ENCODE results near the gene ABCB11.
"Not testable (repeated sequence)": the region's sequence is repeated elsewhere in the genome, so short reads cannot be mapped to it uniquely, and the experiment has no call there.

Gene ABCB11

DNA sequence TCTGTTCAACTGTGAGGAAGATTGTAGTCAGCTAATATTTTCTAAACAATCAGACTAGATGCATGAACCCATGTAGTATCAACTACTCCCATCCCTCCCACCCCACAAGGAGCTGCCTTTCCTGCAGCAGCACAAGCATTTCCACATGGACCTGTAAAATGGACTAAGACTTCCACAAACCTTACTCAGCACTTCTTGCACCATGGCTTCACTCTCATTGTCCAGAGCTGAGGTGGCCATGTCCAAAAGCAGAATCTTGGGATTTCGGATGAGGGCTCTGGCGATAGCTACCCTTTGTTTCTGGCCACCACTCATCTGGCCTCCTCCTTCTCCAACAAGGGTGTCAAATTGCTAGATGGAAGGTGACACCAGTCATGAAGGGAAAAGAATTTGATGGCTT is 61.3 kb downstream of the ABCB11 start:
- no peak for DNase-seq

DNA sequence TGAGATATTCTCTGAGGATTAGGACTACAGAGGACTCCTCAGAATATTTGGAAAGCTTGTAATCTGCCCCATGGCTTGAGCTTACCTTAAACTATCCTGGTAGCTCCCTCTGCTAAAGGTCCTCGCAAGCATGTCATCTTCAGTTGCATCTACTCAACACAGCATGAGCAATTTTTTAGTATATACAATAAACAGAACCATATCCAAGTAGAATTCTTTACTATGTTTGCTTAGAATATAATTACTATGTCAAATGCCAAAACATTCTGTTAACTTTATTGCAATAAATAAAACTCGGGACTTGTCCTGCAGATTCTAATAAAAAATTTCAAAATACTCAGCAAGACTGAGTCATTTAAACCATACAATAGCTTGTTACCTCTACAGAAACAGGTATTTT is 62.8 kb downstream of the ABCB11 start:
- no peak for DNase-seq

DNA sequence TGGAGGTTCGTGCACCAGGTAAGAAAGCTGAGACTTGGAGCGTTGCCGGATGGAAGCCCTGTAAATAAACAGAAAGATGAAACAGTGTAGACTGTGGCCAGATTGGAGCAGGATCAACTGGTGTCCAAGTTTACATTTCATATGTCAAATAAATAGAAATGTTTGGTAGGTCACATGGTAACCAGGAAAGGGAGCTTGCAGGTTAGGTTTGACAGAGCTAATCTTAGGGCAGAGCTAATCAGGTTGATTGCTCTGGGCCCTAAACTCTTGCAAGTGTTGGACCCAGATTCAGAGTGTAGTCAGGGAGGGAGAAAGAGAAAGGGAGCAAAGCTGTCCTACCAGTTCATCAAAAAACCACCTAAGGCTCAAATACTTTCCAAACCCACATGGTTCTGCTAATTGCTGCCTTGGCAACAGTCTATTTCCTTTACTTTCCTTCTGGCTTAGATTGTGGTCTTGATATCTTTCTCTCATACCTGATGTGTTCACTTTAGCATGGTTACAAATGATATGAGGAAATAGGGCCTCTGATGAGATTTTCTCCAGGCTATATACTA is 66.8 kb downstream of the ABCB11 start:
- no peak for DNase-seq

DNA sequence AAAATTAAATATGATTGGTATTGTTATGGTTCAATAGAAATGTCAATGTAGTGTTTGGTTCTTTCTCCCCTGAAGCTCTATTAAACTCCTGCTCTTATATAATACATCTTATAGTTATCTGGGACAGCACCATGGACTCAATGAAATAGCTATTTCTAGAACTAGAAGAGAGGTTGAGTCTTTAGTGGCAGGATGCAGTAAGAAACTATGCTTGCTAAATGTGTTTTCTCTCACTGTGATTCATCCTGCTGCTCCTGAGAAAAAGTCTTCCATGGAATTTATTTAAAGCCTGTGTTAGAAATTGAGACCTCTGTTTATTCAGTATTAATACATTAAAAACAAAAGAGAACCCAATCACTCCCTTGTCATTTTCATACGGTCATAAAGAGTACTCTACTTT is 68.5 kb downstream of the ABCB11 start:
- no peak for DNase-seq

DNA sequence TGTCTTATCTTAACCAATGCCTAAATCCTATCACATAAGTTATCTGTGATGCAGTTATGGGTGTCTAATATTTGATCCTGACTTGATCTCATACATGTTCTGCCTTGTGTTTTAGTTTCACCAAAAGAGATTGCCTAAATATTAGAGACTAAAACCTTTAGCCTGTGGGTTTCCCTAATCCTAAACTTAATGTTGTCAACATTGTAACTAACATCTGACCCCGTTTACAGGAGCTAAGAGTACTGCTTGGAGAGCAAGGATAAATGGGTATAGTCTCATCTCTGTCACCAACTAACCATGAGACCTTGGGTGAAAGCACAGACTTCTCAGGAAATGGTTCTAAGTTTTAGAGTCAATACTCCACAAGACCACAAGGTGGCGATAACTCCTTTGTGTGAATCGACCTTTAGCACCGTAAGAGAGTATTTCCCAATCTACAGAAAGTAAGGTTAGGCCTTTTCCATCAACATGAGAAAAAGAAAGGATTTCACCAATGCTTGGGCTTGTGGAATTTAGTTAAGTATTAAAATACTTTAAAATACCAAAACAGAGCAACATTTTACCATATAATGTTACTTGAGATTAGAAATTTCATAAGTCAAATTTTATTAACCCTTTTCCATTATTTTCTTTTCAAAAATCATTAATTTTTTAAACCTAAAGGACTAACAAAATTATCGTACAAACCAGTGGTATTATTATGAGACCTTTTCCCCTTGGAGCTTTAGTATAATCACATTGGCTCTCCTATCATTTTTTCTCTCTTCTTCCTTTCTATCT is 69.5 kb downstream of the ABCB11 start:
- peak; percentile 40 for DNase-seq

DNA sequence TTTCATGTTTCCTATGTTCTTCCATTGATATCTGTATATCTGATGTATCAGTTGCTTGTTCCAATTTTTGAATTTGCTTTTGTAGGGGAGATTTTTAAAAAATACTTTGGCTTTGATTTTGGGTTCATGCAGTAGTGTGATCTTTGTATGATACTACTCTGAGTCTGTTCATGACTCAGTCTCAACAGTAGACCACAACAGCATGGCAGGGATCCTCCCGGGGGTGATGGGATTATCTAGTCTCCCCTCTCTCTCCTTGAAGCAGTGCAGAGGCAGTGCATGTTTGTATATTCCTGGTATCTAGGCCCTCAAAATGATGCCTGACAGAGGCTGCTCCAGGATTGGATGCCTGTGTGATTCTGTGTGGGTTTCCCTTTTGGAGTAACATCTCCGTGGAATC is 74.7 kb downstream of the ABCB11 start:
- DNase-seq: no peak

DNA sequence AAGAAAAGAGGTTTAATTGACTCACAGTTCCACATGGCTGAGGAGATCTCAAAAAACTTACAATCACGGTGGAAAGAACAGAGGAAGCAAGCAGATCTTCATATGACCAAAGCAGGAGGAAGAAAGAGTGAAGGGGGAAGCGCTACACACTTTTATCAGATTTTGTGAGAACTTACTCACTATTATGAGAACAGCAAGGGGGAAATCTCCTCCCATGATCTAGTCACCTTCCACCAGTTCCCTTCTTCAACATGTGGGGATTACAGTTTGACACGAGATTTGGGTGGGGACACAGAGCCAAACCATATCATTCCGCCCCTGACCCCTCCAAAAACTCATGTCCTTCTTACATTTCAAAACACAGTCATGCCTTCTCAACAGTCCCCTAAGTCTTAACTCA is 75.8 kb downstream of the ABCB11 start:
- no peak for DNase-seq

DNA sequence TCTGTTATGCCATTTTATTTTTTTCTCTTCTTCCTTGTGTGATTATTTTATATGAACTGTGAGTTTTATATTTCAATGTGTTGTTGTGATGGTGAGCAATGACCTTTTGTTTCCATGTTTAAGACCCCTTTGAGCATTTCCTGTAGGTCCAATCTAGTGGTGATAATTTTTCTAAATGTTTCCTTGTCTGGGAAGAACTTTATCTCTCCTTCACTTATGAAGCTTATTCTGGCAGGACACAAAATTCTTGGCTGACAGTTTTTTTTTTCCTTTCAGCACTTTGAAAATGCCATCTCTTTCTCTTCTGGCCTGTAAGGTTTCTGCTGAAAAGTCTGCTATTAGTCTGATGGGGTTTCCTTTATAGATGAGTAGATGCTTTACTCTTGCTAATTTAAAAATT is 76.9 kb downstream of the ABCB11 start:
- DNase-seq: no peak

DNA sequence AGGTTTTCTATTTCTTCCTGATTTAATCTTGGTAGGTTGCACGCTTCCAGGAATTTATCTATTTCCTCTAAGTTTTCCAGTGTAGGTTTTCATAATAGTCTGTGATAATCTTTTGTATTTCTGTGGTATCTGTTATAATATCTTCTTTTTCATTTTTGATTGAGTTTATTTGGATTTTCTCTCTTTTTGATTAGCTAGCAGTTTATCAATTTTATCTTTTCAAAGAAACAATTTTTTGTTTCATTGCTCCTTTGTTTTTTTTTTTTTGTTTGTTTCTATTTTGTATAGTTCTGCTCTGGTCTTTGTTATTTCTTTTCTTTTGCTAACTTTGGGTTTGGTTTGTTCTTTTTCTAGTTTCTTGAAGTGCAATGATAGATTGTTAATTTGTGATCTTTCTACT is 78.7 kb downstream of the ABCB11 start:
- DNase-seq: no peak

DNA sequence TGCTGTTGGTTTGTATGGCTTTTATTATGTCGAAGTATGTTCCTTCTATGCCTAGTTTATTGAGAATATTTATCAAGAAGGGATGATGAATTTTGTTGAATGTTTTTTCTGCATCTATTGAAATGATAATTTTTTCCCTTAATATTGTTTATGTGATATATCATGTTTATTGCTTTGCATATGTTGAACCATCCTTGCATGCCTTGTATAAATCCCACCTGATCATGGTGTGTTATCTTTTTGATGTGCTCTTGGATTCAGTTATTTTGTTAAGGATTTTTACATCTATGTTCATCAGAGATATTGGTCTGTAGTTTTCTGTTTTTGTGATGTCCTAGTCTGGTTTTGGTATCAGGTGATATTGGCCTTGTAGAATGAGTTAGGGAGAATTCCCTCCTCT is 79.3 kb downstream of the ABCB11 start:
- DNase-seq: no peak

DNA sequence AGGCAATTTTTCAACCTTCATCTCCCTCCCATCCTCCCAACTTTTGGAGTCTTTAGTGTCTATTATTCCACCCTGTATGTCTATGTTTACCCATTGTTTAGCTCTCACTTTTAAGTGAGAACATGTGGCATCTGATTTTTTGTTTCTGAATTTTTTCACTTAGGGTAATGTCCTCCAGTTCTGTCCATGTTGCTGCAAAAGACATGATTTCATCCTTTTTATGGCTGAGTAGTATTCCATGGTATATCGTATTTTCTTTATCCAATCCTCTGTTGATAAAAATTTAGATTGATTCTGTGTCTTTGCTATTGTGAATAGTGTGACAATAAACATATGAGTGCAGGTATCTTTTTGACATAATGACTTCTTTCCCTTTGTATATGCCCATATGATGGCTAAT is 81.8 kb downstream of the ABCB11 start:
- DNase-seq: no peak

DNA sequence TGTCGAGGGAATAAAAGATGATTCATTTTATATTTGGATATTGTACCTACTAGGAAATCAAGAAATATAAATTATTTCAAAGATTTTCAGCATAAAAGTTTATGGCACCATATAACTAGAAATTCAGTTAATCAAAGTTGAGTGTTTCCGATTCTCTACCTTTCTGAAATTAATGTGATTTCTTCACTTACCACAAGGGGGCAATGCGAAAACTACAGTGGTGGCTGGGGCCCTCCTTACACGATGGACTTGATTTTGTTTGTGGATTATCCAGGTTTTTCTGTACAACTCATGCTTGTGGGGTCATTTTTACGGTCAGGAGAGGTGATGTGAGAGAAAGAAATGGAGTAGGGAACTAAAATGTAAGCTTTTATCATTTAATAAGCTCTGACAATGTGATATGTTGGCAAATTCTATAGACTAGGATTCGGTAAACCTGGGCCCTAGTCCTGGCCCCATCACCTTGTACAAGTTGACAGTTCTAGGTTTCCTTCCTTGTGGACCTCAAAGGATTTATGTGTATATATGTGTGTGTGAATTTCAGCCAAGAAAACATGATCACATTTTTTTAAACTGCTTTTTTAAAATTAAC is 82.4 kb downstream of the ABCB11 start:
- no peak for DNase-seq

DNA sequence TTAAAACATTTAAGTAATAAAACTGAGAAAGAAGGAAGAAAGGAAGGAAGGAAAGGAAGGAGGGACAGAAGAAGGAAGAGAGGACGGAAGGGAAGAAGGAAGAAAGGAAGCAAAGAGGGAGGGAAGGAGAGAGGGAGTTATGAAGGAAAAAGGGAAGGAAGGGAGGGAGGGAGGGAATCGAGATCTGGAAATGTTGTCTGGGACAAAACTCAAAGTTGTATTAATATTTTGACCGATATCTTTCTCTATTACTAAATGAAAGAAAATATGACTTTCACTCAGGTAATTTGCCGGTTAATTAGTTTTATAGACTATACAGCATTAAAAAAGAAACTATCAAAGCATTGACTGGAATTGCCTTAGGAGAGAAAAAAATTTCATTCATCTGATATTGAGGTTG is 85.6 kb downstream of the ABCB11 start:
- DNase-seq: no peak

DNA sequence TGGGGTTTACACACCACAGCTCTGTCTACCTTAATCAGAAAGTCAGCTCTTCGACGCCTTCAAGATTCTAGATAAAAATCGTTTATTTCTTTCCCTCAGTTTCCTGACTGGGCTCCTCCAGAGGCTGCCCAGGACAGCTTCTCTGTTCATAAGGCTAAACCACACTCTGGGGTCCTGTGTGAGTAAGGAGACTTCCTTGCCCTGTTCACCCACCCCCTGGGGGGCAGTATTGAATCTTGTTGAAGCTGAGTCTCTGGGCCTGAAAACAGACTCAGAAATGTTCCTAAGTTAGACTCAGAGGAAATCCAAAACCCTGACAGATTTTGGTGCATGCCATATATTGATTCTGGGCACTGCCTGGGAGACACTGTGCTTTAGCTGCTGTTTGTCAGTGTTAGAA is 87.1 kb downstream of the ABCB11 start:
- DNase-seq: no peak

DNA sequence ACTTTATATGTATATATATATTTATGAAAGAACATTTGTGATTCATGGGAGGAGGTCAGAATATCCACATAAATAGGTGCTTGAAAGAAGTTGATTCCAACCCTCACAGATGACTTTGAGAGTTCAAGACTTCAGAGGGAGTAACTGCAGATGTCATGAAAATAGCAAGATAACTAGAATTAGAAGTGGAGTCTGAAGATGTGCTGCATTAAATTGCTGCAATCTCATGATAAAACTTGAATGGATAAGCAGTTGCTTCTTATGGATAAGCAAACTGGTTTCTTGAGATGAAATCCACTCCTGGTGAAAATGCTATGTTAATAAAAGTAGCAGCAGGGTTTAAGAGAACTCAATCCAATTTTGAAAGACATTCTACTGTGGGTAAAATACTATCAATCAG is 89.8 kb downstream of the ABCB11 start:
- DNase-seq: no peak

DNA sequence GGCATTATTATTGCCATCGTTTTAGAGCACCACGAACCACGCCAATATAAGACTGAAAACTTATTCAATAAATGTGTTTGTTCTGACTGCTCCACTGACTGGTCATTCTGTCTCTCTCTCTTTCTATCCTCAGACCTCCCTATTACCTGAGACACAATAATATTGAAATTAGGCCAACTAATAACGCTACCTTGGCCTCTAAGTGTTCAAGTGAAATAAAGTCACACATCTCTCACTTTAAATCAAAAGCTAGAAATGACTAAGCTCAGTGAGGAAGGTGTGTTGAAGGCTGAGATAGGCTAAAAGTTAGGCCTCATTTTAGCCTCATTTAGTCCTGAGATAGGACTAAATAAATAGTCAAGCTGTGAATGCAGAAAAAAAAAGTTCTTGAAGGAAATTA is 91.2 kb downstream of the ABCB11 start:
- no peak for DNase-seq

DNA sequence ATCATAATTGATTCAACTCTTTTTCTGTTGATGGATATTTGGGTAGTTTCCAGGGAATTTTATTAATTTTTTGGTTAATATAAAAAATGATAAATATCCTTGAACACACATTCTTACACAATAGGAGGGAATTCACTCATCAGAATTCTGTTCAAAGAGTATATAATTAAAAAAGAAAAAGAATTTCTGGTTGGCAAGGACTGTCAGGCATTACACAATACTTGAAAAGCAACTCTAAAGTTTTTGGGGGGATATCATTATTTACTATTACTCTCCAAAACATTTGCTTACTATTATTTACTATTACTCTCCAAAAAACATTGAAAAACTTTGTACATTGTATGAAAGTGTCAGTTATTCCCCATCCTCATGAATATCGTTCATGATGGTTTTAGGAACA is 92.1 kb downstream of the ABCB11 start:
- no peak for DNase-seq

DNA sequence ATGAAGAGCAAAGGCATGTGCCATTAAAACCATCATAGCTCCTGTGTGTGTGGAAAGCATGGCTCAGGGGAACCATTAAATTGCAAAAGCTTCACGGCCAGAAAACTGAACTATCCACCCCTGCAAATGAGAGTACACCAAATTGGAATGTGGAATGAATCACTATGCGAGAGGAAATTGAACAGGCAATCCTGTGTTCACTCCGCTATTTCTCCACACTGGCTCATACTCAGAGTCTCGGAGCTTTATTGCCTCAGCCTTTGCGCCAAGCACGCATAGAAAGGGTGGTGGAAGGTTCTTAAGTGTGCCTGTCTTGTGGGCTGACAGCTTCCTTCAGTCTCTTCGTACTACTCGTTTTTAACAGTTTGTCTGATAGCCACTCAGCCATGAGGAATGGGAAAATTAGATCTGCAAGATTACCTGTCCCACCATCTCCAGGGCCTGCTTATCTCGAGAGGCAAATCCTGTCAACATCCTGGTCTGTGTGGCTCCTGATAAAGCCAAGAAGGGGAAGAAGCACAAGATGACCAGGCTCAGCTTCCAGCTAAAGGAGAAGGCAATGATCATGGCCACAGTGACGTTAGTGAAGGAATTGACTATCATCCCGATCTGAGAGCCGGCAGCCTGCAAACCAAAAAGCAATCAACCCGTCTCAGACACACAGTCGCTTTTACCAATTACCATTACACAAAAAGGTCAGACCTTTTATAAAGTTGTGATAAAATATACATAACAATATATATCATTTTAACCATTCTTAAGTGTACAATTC is 95.1 kb downstream of the ABCB11 start:
- no peak for DNase-seq

DNA sequence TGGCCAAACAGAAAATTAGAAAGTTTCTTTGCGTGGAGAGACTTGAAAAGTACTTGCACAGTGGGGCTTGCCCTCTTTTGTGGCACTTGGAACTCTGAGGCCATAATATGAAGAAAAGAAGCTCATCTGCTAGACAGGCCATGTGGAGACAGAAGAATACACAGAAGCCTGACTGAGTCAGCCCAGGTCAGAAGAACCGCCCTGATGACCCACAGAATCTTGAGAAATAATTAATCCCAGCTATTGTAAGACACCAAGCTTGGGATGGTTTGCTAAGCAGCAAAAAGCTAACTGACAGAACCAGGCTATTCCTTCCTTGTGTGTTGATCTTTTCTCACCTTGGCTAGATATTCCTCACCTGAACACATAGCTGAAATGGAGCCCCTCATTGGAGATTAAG is 96.3 kb downstream of the ABCB11 start:
- no peak for DNase-seq

DNA sequence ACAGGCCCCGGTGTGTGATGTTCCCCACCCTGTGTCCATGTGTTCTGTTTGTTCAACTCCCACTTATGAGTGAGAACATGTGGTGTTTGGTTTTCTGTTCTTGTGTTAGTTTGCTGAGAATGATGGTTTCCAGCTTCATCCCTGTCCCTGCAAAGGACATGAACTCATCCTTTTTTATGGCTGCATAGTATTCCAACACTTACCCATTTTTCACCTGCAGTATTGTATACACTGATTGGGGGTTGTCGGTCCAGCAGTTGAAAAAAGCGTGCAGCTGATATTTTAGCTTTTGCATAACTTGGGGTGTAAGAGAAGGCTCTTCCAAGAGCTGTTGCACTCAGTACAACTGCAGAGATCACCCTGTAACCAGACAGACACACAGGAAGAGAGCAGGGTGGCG is 99.0 kb downstream of the ABCB11 start:
- DNase-seq: not testable (repeated sequence)

DNA sequence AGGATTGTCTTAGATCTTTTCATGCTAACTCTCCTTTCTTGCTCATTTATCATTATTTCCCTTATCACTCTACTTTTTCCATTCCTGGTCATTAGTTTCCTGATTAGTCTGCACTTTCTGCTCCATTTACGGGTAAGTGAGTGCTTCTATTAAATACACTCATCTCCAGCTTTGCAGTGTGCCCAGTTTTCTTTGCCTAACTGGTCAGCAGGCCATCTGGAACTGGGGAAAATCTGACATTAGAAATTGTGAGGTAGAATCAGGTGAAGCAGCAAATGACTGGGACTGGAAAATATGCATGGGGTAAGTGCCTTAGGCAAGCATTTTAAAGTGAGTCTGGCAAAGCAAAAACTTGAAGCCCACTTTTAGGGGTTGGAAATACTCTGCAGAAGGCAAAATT is 100.9 kb downstream of the ABCB11 start:
- DNase-seq: no peak

DNA sequence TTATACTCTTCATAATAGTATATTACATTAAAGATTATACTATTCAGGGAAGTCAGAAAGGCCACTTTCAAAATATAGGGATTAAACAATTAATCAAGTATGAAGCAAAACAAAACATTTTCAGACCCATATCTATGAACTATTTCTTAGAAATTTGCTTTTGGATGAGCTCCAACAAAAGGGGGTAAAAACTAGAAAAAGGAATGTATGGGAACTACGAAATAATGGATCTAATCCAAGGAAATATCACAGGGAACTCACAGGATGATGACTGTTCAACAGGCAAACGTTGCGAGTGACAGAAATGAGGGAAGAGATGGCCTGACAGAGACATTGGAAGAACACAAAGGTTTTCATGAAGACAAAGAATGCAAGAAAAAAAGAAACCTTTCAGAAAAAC is 102.1 kb downstream of the ABCB11 start:
- DNase-seq: no peak

DNA sequence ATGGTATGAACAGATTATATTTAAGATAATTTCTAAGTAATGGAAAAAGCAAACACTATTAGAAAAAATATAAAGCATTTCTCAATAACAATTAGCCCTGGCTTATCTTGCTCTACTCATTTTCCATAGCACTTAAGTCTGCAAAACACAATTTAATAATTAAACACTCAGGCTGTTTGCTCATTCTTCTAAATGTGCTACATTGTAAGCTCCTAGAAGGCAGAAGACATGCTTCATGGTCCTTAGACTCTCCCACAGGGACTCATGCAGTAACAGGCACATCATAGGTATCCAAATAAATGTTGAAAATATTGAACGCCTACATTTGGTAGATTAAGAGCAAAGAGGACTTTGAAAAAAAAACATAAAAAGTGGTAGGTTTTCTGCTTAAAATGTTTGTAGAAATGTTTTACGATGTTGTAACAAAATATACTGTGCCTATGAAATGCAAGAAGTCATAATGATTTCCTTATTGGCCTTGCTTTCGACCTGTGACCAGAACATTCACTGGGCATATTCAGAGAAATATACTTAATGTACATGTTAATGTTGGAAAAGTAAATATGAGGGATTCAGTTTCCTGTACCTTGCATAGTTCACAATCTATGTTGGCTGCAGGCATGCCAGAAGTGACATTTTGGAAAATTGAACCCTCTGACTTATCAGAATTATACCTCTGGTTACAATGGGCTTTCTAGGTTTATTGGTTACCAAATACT is 102.9 kb downstream of the ABCB11 start:
- DNase-seq: no peak
